H9 (cell line): Measurements from ENCODE around the gene LFNG. TPM values are rescaled to one million over a fixed set of nuclear protein-coding genes. Genes with fewer than 3 reads are reported as not detected.

Experiments
- DNase-seq: peaks from one replicate; pipeline ENCODE4 v3.0.0-alpha.2; 2017
- H2AFZ ChIP-seq: one replicate; pipeline ENCODE4 v1.6.1; 2013; ENCODE audit warnings: mild to moderate bottlenecking, low read length, control low read depth, moderate library complexity
- H2AK5ac ChIP-seq: 2 replicates; pipeline ENCODE4 v1.6.1; 2013; ENCODE audit warnings: low read length, control low read depth, mixed read lengths; ENCODE audit not compliant: insufficient read length
- H2BK120ac ChIP-seq: one replicate; pipeline ENCODE4 v1.6.1; 2013; ENCODE audit warnings: low read depth, mild to moderate bottlenecking, low read length, control low read depth, inconsistent platforms; ENCODE audit not compliant: poor library complexity, severe bottlenecking
- H2BK12ac ChIP-seq: 2 replicates; pipeline ENCODE4 v1.6.1; 2013; ENCODE audit warnings: low read length, control low read depth, mixed read lengths, low read depth; ENCODE audit not compliant: insufficient read length
- H2BK15ac ChIP-seq: 2 replicates; pipeline ENCODE4 v1.6.1; 2013; ENCODE audit warnings: low read depth, low read length, control low read depth
- H2BK20ac ChIP-seq: one replicate; pipeline ENCODE4 v1.6.1; 2013; ENCODE audit warnings: low read depth, mild to moderate bottlenecking, low read length, control low read depth, inconsistent platforms; ENCODE audit not compliant: poor library complexity, severe bottlenecking
- H2BK5ac ChIP-seq: 2 replicates; pipeline ENCODE4 v1.6.1; 2013; ENCODE audit warnings: low read length, control low read depth, mixed read lengths; ENCODE audit not compliant: insufficient read length
- H3K14ac ChIP-seq: 2 replicates; pipeline ENCODE4 v1.6.1; 2013; ENCODE audit warnings: low read length, control low read depth; ENCODE audit not compliant: insufficient read depth
- H3K18ac ChIP-seq: 2 replicates; pipeline ENCODE4 v1.6.1; 2013; ENCODE audit warnings: low read depth, mild to moderate bottlenecking, mixed read lengths, low read length, control low read depth; ENCODE audit not compliant: insufficient read length
- H3K23ac ChIP-seq: 2 replicates; pipeline ENCODE4 v1.6.1; 2013; ENCODE audit warnings: low read length, control low read depth, mixed read lengths, low read depth; ENCODE audit not compliant: insufficient read length
- H3K23me2 ChIP-seq: 2 replicates; pipeline ENCODE4 v1.6.1; 2013; ENCODE audit warnings: low read depth, mild to moderate bottlenecking, mixed read lengths, low read length, control low read depth; ENCODE audit not compliant: insufficient read length, poor library complexity, severe bottlenecking
- H3K27ac ChIP-seq: 2 replicates; pipeline ENCODE4 v1.5.1; 2013; ENCODE audit warnings: low read length, control low read depth, mixed read lengths, low read depth; ENCODE audit not compliant: insufficient read length
- H3K27me3 ChIP-seq: 2 replicates; pipeline ENCODE4 v1.6.1; 2013; ENCODE audit warnings: low read length, control low read depth, inconsistent platforms; ENCODE audit not compliant: insufficient read depth
- H3K4ac ChIP-seq: 2 replicates; pipeline ENCODE4 v1.6.1; 2013; ENCODE audit warnings: low read depth, mild to moderate bottlenecking, control low read depth, inconsistent platforms, low read length, moderate library complexity
- H3K4me1 ChIP-seq: 2 replicates; pipeline ENCODE4 v1.6.1; 2013; ENCODE audit warnings: low read length, control low read depth, inconsistent platforms; ENCODE audit not compliant: insufficient read depth
- H3K4me2 ChIP-seq: 2 replicates; pipeline ENCODE4 v1.6.1; 2013; ENCODE audit warnings: low read length, control low read depth, mixed read lengths; ENCODE audit not compliant: insufficient read length, insufficient read depth
- H3K56ac ChIP-seq: 2 replicates; pipeline ENCODE4 v1.6.1; 2013; ENCODE audit warnings: low read depth, mild to moderate bottlenecking, mixed read lengths, low read length, control low read depth; ENCODE audit not compliant: insufficient read length
- H3K79me1 ChIP-seq: 2 replicates; pipeline ENCODE4 v1.6.1; 2013; ENCODE audit warnings: low read depth, mild to moderate bottlenecking, moderate library complexity, low read length, control low read depth, inconsistent platforms; ENCODE audit not compliant: insufficient read depth, poor library complexity, severe bottlenecking
- H3K79me2 ChIP-seq: 2 replicates; pipeline ENCODE4 v1.6.1; 2013; ENCODE audit warnings: low read length, control low read depth, inconsistent platforms; ENCODE audit not compliant: insufficient read depth
- H3K9ac ChIP-seq: 2 replicates; pipeline ENCODE4 v1.6.1; 2013; ENCODE audit warnings: low read length, control low read depth, mixed read lengths; ENCODE audit not compliant: insufficient read length; ENCODE audit errors: extremely low read depth
- H3K9me3 ChIP-seq: one replicate; pipeline ENCODE4 v1.6.1; 2013; ENCODE audit warnings: low read depth, low read length, inconsistent platforms; ENCODE audit not compliant: control insufficient read depth
- H3T11ph ChIP-seq: one replicate; pipeline ENCODE4 v1.6.1; 2013; ENCODE audit warnings: mild to moderate bottlenecking, low read length, control low read depth, inconsistent platforms
- H4K20me1 ChIP-seq: one replicate; pipeline ENCODE4 v1.6.1; 2013; ENCODE audit not compliant: control insufficient read depth, insufficient read length, insufficient read depth
- H4K5ac ChIP-seq: 2 replicates; pipeline ENCODE4 v1.6.1; 2013; ENCODE audit warnings: low read depth, mild to moderate bottlenecking, mixed read lengths, low read length, control low read depth; ENCODE audit not compliant: insufficient read length
- H4K8ac ChIP-seq: replicated peaks from 2 replicates; pipeline ENCODE4 v1.6.1; 2013; ENCODE audit warnings: low read length, control low read depth, mixed read lengths, low read depth; ENCODE audit not compliant: insufficient read length
- H4K91ac ChIP-seq: 2 replicates; pipeline ENCODE4 v1.6.1; 2013; ENCODE audit warnings: low read depth, mild to moderate bottlenecking, moderate library complexity, mixed read lengths, low read length, control low read depth; ENCODE audit not compliant: insufficient read length
- H3K27ac Mint-ChIP-seq, 3 experiments: 2 replicates in 2 of 3; 3 replicates in 1 of 3; pipeline ENCODE4 v1.8.0; 2020 to 2021; ENCODE audit warnings: mixed read lengths in 3 of 3, mild to moderate bottlenecking in 1 of 3, moderate library complexity in 1 of 3
- H3K27me3 Mint-ChIP-seq: 2 replicates; pipeline ENCODE4 v1.8.0; 2021; ENCODE audit warnings: low read depth, mild to moderate bottlenecking, moderate library complexity, mixed read lengths
- H3K36me3 Mint-ChIP-seq, 3 experiments: 2 replicates in 2 of 3; 3 replicates in 1 of 3; pipeline ENCODE4 v1.8.0; 2020 to 2021; ENCODE audit warnings: low read depth in 3 of 3, mixed read lengths in 3 of 3; ENCODE audit not compliant: insufficient read depth in 1 of 3
- H3K4me1 Mint-ChIP-seq, 2 experiments: 2 replicates each; pipeline ENCODE4 v1.8.0; 2020; ENCODE audit warnings: mixed read lengths in 2 of 2
- H3K4me3 Mint-ChIP-seq, 2 experiments: 2 replicates in 1 of 2; 3 replicates in 1 of 2; pipeline ENCODE4 v1.8.0; 2020 to 2021; ENCODE audit warnings: mild to moderate bottlenecking in 2 of 2, mixed read lengths in 2 of 2, moderate library complexity in 1 of 2
- H3K9me3 Mint-ChIP-seq, 2 experiments: 2 replicates in 1 of 2; 3 replicates in 1 of 2; pipeline ENCODE4 v1.8.0; 2020; ENCODE audit warnings: mild to moderate bottlenecking in 2 of 2, mixed read lengths in 2 of 2, moderate library complexity in 1 of 2
- WGBS: extraction: QIAGEN DNeasy Blood & Tissue Kit; methylation state at CpG from one replicate; pipeline ENCODE4 v1.1.7; 2013; ENCODE audit warnings: missing lambda C conversion rate, low lambda C conversion rate, mixed read lengths; ENCODE audit not compliant: insufficient read length; ENCODE audit errors: extremely low coverage; 5-methylcytosine and 5-hydroxymethylcytosine counted together
- total RNA-seq: library from RNA; stranded (reverse); gene quantifications from 2 replicates; pipeline ENCODE4 v1.2.1, GENCODE V29; 2021
- TF ChIP-seq, protein P1 (sequence below): fragments of 200-600 bp; sonication (generic); conservative IDR thresholded peaks from 3 replicates; pipeline ENCODE4 v1.8.0; 2021; ENCODE audit warnings: antibody characterized with exemption, mild to moderate bottlenecking

LFNG gene
- total RNA-seq, 1 experiment from 2014 or later, result 52.9 TPM

DNA sequence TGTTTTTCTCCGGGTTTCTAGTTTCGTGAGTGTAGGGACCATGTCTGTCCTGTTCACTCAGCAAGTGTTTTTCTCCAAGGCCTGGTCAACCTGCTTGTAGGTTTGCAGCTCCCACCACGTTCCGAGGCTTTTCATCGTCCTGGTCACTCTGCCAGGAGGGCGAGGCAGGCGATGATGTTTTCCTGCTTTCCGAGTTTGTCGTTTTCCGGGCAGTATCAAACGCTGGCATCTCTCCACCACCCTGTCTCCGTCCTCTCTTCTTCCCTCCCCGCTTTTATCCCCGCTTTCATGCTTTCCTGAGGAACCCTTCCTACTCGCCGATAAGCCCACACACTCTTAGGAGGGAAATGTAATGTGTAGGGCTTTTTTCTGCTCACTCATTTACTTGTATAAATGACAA, 50.4 kb downstream of the LFNG start:
- Histone ChIP-seq H3K9ac (no peak overlapping the region), H3K9me3 (no peaks in the 10 kb centered on the region), H3K23me2 (no peaks in the 10 kb centered on the region), H2BK120ac (no peak overlapping the region), H3K18ac (no peak overlapping the region), H3K14ac (no peak overlapping the region), H3K23ac (no peak overlapping the region), H2BK20ac (no peak overlapping the region), H4K8ac (no peak overlapping the region), H3K4me1 (no peaks in the 10 kb centered on the region), H3T11ph (no peak overlapping the region), H2AK5ac (no peak overlapping the region), H4K91ac (no peak overlapping the region), H3K79me2 (no peaks in the 10 kb centered on the region), H3K79me1 (no peaks in the 10 kb centered on the region), H3K27me3 (no peaks in the 10 kb centered on the region), H2BK12ac (no peak overlapping the region), H2BK15ac (no peak overlapping the region), H2AFZ (no peak overlapping the region), H4K5ac (no peak overlapping the region), H3K56ac (no peak overlapping the region), H3K4me2 (no peak overlapping the region), H4K20me1 (no peaks in the 10 kb centered on the region), H2BK5ac (no peak overlapping the region), H3K27ac (no peak overlapping the region), H3K4ac (no peak overlapping the region)
- Mint-ChIP-seq H3K4me1 (peaks cover 9 to 15% of the 10 kb centered on the region in 2 experiments), H3K36me3 (no peaks in the 10 kb centered on the region; a peak in 1 of 7 replicates), H3K4me3 (no peak overlapping the region), H3K9me3 (no peaks in the 10 kb centered on the region), H3K27ac (peak overlapping the region in 1 of 3 experiments; percentile 15; a peak in 2 of 7 replicates), H3K27me3 (no peaks in the 10 kb centered on the region)
- TF ChIP-seq, protein P1, sequence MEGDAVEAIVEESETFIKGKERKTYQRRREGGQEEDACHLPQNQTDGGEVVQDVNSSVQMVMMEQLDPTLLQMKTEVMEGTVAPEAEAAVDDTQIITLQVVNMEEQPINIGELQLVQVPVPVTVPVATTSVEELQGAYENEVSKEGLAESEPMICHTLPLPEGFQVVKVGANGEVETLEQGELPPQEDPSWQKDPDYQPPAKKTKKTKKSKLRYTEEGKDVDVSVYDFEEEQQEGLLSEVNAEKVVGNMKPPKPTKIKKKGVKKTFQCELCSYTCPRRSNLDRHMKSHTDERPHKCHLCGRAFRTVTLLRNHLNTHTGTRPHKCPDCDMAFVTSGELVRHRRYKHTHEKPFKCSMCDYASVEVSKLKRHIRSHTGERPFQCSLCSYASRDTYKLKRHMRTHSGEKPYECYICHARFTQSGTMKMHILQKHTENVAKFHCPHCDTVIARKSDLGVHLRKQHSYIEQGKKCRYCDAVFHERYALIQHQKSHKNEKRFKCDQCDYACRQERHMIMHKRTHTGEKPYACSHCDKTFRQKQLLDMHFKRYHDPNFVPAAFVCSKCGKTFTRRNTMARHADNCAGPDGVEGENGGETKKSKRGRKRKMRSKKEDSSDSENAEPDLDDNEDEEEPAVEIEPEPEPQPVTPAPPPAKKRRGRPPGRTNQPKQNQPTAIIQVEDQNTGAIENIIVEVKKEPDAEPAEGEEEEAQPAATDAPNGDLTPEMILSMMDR, result no peak
- WGBS, result no CpG with 5 or more reads among the region's 16 CpGs
- DNase-seq, result no peak
